ENCODE results near the gene NATD1.

The NATD1 gene

GRCh38 chr17:21189361-21189760, 63.8 kb downstream of the NATD1 start:
- no peak for DNase-seq

Data from NCI-H2029 (cell line).